NCI-H2227 (cell line): ENCODE results near the gene FAHD2B.
"Not testable (repeated sequence)": the region's sequence is repeated elsewhere in the genome, so short reads cannot be mapped to it uniquely, and the experiment has no call there.

ENCODE experiments used
- DNase-seq: peaks from one replicate; lab custom pipeline; 2025; ENCODE audit not compliant: unreplicated experiment; lab: John Stamatoyannopoulos, UW

FAHD2B gene

GRCh38 chr2:97068722-97069121 is 26.0 kb downstream of the FAHD2B start:
- DNase-seq = peak; percentile 15

- DNase-seq = no peak
Measured at GRCh38 chr2:97068074-97068473, 26.6 kb downstream of the FAHD2B start.

DNA sequence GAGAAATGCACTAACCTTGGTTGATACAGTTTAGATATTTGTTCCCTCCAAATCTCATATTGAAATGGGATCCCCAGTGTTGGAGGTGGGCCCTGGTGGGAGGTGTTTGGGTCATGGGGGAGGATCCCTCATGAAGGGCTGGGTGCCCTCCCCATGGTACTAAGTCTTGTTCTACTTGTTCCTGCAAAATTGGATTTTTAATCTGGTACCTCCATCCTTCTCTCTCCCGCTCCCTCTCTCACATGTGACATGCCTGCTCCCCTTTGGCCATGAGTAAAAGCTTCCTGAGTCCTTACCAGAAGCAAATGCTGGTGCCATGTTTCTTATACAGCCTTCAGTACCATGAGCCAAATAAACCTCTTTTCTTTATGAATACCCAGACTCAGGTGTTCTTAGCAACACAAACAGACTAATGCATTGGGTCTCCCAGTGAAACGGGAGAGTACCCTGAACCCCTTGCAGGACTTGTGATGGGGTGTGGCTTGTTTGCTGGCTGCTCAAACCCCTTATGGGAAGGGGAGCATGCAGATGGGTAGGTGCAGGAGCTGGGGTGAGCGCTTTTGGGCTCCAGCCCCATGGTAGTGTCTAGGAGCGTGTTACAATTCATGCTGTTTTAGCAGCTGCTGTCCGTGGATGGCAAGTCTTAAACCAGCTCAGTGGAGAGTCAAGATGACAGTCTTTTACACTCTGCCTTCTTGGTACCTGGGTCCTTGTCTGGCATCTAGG is 27.2 kb downstream of the FAHD2B start:
- DNase-seq = no peak

GRCh38 chr2:97066030-97066429 is 28.7 kb downstream of the FAHD2B start:
- DNase-seq = not testable (repeated sequence)

DNA sequence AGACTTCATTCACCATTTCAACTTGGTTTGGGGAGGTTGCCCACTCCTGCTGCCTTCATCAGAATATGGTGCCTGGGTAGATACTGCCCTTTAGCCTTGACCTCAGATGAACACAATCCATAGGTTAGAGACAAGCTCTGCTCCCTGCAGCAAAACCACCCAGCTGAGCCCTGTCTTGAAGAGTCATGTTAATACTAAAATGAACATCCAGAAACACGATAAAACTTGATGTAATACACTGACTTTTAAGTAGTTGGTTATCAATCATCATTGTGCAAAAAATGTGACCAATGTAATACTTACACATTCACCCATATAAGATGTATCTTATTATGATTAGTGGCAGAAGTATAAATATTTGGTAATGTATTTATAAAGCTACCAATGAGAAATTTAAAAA is 32.7 kb downstream of the FAHD2B start:
- DNase-seq = not testable (repeated sequence)

GRCh38 chr2:97059782-97060181 is 34.9 kb downstream of the FAHD2B start:
- not testable (repeated sequence) for DNase-seq

GRCh38 chr2:97056150-97056549 is 38.5 kb downstream of the FAHD2B start:
- not testable (repeated sequence) for DNase-seq

DNA sequence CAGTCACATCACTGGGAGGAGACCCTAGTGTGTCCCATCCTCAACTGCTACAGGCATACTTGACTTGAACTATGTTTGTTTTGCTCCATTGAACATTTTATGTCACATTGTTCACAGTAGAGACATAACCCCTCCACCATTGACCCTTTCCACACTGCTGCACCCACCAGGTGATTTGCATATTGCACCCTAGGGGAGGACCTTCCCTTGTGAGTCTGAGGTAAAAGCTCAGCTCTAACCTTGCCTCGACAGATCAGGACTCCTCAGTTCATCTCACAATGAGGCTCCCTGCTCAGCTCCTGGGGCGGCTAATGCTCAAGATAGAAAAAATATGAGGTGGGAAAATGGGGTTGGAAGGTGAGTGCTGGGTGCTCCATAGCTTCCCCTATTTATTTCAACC is 44.6 kb downstream of the FAHD2B start:
- not testable (repeated sequence) for DNase-seq

- DNase-seq = not testable (repeated sequence)
Measured at GRCh38 chr2:97048448-97048847, 46.2 kb downstream of the FAHD2B start.

DNA sequence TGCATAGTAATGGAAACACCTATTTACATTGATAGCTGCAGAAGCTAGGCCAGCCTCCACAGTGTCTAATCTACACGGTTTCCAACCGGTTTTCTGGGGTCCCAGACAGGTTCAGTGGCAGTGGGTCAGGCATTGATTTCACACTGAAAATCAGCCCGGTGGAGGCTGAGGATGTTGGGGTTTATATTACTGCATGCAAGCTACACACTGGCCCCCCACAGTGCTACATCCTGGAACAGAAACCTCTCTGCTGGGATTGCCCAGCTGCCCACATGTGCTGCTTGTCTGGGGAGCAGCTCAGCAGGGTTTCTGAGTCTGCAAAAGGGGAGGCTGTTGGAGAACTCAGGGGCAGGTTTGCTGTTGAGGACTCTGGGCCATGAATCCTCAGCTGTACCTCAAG is 48.0 kb downstream of the FAHD2B start:
- not testable (repeated sequence) for DNase-seq

DNA sequence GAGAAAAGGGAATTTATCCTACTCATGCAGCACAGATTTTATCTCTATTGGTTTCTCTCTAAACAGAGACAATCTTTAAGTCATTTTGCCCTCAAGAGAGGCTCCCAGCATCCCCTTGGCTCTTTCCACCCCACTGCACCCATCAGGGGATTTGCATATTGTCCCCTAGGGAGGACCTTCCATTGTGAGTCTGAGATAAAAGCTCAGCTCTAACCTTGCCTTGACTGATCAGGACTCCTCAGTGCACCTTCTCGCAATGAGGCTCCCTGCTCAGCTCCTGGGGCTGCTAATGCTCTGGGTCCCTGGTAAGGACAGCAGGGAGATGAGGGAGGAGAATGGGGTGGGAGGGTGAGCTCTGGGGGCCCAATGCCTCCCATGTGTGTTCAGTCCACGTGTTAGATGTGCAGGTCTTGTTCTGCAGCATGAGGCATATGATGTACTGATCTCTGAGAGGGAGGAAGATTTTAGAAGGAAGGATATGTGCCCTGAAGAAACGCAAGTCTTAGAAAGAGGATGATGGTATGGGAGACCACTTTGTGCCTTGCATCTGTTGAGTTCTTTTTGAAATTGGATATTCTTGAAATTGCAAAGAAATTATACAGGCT is 48.7 kb downstream of the FAHD2B start:
- not testable (repeated sequence) for DNase-seq
